Measurements from ENCODE around the gene MUSTN1.

DNA sequence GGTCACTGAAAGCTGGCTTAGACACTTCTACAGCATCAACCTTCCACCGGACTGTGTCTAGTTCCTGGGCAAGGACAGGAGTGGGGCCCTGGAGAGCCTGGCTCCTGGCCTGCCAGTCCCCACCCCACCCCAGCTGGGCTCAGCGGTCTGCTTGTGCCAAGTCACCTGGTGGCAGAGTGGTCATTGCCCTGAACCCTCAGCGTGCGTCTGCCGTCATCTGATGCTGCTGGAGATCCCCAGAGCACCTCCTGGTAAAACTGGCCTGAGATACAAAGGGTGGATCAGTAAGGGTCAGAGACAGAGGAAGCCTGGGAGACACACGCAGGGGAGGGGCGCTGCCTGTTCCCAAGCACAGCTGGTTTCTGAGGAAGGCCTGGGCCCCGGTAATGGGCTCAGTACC lies 21.0 kb downstream of the MUSTN1 start:
- TF ChIP-seq, protein P1, sequence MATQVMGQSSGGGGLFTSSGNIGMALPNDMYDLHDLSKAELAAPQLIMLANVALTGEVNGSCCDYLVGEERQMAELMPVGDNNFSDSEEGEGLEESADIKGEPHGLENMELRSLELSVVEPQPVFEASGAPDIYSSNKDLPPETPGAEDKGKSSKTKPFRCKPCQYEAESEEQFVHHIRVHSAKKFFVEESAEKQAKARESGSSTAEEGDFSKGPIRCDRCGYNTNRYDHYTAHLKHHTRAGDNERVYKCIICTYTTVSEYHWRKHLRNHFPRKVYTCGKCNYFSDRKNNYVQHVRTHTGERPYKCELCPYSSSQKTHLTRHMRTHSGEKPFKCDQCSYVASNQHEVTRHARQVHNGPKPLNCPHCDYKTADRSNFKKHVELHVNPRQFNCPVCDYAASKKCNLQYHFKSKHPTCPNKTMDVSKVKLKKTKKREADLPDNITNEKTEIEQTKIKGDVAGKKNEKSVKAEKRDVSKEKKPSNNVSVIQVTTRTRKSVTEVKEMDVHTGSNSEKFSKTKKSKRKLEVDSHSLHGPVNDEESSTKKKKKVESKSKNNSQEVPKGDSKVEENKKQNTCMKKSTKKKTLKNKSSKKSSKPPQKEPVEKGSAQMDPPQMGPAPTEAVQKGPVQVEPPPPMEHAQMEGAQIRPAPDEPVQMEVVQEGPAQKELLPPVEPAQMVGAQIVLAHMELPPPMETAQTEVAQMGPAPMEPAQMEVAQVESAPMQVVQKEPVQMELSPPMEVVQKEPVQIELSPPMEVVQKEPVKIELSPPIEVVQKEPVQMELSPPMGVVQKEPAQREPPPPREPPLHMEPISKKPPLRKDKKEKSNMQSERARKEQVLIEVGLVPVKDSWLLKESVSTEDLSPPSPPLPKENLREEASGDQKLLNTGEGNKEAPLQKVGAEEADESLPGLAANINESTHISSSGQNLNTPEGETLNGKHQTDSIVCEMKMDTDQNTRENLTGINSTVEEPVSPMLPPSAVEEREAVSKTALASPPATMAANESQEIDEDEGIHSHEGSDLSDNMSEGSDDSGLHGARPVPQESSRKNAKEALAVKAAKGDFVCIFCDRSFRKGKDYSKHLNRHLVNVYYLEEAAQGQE (IDR thresholded peaks at IDR 0.05; ENCODE audit: unreplicated experiment), result no peak
- TF ChIP-seq, protein P2, sequence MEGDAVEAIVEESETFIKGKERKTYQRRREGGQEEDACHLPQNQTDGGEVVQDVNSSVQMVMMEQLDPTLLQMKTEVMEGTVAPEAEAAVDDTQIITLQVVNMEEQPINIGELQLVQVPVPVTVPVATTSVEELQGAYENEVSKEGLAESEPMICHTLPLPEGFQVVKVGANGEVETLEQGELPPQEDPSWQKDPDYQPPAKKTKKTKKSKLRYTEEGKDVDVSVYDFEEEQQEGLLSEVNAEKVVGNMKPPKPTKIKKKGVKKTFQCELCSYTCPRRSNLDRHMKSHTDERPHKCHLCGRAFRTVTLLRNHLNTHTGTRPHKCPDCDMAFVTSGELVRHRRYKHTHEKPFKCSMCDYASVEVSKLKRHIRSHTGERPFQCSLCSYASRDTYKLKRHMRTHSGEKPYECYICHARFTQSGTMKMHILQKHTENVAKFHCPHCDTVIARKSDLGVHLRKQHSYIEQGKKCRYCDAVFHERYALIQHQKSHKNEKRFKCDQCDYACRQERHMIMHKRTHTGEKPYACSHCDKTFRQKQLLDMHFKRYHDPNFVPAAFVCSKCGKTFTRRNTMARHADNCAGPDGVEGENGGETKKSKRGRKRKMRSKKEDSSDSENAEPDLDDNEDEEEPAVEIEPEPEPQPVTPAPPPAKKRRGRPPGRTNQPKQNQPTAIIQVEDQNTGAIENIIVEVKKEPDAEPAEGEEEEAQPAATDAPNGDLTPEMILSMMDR (conservative IDR thresholded peaks at IDR 0.05; ENCODE audit: low read depth in 2 of 2), result no peak

All from GM23338 (cell line).